K562 (cell line): ENCODE results near the gene CBFA2T3. TPM values are rescaled to one million over a fixed set of nuclear protein-coding genes. Genes with fewer than 3 reads are reported as not detected.

ENCODE experiments used
- FOXK1 ChIP-seq: sonication (generic); formaldehyde crosslinking; IDR thresholded peaks from 2 replicates; pipeline ENCODE4 v1.8.0; 2022; ENCODE audit warnings: missing genetic modification reagents, mild to moderate bottlenecking, borderline replicate concordance
- MYNN ChIP-seq, 2 experiments: sonication (generic); formaldehyde crosslinking in 1 of 2; IDR thresholded peaks; 2 replicates each; pipeline versions ENCODE4 v1.5.0 to v1.6.1; 2016 to 2020; ENCODE audit warnings: antibody characterized with exemption in 1 of 2, missing genetic modification reagents in 1 of 2
- SMAD1 ChIP-seq: fragments of 150-350 bp; IDR thresholded peaks from 2 replicates; pipeline ENCODE4 v1.6.1; 2014; ENCODE audit warnings: low read length, low read depth; ENCODE audit not compliant: partially characterized antibody
- SRSF3 ChIP-seq: fragments of 200-400 bp; formaldehyde crosslinking; IDR thresholded peaks from 2 replicates; pipeline ENCODE4 v1.6.1; 2016; ENCODE audit warnings: mild to moderate bottlenecking, low read length, moderate library complexity; ENCODE audit not compliant: insufficient read depth
- ZMIZ1 ChIP-seq, 2 experiments: fragments of 150-350 bp in 1 of 2; IDR thresholded peaks; 2 replicates each; pipeline ENCODE4 v1.6.1; 2012 to 2016; ENCODE audit warnings: low read depth in 2 of 2, low read length in 2 of 2, mild to moderate bottlenecking in 1 of 2, moderate library complexity in 1 of 2
- ZNF311 ChIP-seq: fragments of 250-450 bp; sonication (Bioruptor Pico); IDR thresholded peaks from 2 replicates; pipeline ENCODE4 v1.4.0; 2020; ENCODE audit warnings: mild to moderate bottlenecking, moderate library complexity
- ZNF583 ChIP-seq: fragments of 250-450 bp; sonication (Bioruptor Pico); IDR thresholded peaks from 2 replicates; pipeline ENCODE4 v1.4.0; 2020
- polyA plus RNA-seq, 8 experiments: library from polyadenylated mRNA; depleted of rRNA in 4 of 8; stranded (reverse) in 5 of 8; unstranded in 3 of 8; fragments of >200 nt; fragmentation: Nextera tagmentation in 2 of 8; fragmentation: Illumina TruSeq in 1 of 8; extraction: Ambion mirVana in 2 of 8; extraction: Trizol in 1 of 8; gene quantifications; 2 replicates each; pipeline versions ENCODE4 v1.2.1 to v1.2.3, GENCODE V29; 2011 to 2014; ENCODE audit warnings: inconsistent platforms in 1 of 8, missing spikeins in 1 of 8
- total RNA-seq, 7 experiments: library from RNA; depleted of rRNA in 6 of 7; stranded (reverse); fragments of >200 nt in 6 of 7; fragmentation: Illumina TruSeq in 2 of 7; extraction: Trizol in 2 of 7; gene quantifications; 2 replicates each; pipeline versions ENCODE4 v1.2.1 to v1.2.3, GENCODE V29; 2011 to 2021; ENCODE audit warnings: low replicate concordance in 1 of 7
- TF ChIP-seq, protein P1 (sequence below), 2 experiments: fragments of 450-650 bp; conservative IDR thresholded peaks; 2 replicates each; pipeline ENCODE4 v1.6.1; 2017; ENCODE audit warnings: mild to moderate bottlenecking in 2 of 2, moderate library complexity in 2 of 2
- TF ChIP-seq, protein P2 (sequence below): fragments of 450-650 bp; IDR thresholded peaks from 2 replicates; pipeline ENCODE4 v1.6.1; 2016; ENCODE audit warnings: mild to moderate bottlenecking, moderate library complexity

CBFA2T3 gene
- total and polyA plus RNA-seq, 9 of the 15 experiments (the other 6 are each of a cell fraction or from before 2014, with no cell fraction given): 2.3 to 145 (median 6.7) TPM

DNA sequence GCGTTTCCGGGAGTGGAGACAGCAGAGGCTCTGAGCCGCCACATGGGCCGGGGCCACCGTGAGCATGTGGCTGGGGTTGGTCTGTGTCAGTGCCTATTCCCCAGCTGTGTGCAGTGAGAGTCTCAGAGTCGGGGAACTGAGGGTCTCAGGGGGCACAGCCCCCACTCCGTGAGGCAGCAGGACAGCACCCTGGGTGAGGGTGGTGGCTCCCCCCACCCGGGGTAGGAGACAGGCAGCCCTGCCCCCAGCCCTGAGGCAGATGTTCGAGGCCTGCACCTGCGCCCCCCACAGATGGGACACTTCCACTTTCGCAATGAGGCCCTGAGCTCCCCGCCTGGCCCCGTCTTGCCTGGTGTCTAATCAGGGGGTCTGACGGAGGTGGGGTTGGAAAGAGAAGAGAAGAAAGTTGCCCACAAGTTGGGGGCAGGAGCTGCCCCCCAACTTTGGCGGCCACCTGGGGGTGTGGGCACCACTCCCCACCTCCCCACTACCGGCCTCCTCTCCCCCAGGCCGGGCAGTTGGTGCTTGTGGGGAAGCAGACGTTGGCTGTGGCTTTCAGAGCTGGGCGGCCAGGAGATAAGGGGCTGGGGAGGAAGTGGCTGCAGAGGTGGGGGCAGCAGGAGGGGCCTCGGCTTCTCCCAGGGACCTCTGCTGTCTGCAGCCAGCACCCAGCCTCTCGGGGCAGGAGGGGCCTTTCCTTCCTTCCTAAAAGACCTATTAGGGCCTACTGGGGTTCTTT lies 1.8 kb upstream of the CBFA2T3 start (continued):
- TF ChIP-seq, protein P1, sequence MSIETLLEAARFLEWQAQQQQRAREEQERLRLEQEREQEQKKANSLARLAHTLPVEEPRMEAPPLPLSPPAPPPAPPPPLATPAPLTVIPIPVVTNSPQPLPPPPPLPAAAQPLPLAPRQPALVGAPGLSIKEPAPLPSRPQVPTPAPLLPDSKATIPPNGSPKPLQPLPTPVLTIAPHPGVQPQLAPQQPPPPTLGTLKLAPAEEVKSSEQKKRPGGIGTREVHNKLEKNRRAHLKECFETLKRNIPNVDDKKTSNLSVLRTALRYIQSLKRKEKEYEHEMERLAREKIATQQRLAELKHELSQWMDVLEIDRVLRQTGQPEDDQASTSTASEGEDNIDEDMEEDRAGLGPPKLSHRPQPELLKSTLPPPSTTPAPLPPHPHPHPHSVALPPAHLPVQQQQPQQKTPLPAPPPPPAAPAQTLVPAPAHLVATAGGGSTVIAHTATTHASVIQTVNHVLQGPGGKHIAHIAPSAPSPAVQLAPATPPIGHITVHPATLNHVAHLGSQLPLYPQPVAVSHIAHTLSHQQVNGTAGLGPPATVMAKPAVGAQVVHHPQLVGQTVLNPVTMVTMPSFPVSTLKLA (conservative IDR thresholded peaks at IDR 0.05): peak; percentile 57 to 79
- TF ChIP-seq ZNF583 (peak; percentile 62), SMAD1 (peak; percentile 84), SRSF3 (no peak), FOXK1 (no peak), ZNF311 (CRISPR knock-in tag) (peak; percentile 81; the same call in 1 of the 2 replicates), ZMIZ1 (IDR thresholded peaks at IDR 0.05; ENCODE audit: low read depth in 2 of 2, low read length in 2 of 2) (peak in 1 of 2 experiments; percentile 92; a peak in 2 of 4 replicates), MYNN (IDR thresholded peaks at IDR 0.05) (peak; percentile 94), MYNN (CRISPR knock-in tag; IDR thresholded peaks at IDR 0.05) (no peak)
- TF ChIP-seq, protein P2, sequence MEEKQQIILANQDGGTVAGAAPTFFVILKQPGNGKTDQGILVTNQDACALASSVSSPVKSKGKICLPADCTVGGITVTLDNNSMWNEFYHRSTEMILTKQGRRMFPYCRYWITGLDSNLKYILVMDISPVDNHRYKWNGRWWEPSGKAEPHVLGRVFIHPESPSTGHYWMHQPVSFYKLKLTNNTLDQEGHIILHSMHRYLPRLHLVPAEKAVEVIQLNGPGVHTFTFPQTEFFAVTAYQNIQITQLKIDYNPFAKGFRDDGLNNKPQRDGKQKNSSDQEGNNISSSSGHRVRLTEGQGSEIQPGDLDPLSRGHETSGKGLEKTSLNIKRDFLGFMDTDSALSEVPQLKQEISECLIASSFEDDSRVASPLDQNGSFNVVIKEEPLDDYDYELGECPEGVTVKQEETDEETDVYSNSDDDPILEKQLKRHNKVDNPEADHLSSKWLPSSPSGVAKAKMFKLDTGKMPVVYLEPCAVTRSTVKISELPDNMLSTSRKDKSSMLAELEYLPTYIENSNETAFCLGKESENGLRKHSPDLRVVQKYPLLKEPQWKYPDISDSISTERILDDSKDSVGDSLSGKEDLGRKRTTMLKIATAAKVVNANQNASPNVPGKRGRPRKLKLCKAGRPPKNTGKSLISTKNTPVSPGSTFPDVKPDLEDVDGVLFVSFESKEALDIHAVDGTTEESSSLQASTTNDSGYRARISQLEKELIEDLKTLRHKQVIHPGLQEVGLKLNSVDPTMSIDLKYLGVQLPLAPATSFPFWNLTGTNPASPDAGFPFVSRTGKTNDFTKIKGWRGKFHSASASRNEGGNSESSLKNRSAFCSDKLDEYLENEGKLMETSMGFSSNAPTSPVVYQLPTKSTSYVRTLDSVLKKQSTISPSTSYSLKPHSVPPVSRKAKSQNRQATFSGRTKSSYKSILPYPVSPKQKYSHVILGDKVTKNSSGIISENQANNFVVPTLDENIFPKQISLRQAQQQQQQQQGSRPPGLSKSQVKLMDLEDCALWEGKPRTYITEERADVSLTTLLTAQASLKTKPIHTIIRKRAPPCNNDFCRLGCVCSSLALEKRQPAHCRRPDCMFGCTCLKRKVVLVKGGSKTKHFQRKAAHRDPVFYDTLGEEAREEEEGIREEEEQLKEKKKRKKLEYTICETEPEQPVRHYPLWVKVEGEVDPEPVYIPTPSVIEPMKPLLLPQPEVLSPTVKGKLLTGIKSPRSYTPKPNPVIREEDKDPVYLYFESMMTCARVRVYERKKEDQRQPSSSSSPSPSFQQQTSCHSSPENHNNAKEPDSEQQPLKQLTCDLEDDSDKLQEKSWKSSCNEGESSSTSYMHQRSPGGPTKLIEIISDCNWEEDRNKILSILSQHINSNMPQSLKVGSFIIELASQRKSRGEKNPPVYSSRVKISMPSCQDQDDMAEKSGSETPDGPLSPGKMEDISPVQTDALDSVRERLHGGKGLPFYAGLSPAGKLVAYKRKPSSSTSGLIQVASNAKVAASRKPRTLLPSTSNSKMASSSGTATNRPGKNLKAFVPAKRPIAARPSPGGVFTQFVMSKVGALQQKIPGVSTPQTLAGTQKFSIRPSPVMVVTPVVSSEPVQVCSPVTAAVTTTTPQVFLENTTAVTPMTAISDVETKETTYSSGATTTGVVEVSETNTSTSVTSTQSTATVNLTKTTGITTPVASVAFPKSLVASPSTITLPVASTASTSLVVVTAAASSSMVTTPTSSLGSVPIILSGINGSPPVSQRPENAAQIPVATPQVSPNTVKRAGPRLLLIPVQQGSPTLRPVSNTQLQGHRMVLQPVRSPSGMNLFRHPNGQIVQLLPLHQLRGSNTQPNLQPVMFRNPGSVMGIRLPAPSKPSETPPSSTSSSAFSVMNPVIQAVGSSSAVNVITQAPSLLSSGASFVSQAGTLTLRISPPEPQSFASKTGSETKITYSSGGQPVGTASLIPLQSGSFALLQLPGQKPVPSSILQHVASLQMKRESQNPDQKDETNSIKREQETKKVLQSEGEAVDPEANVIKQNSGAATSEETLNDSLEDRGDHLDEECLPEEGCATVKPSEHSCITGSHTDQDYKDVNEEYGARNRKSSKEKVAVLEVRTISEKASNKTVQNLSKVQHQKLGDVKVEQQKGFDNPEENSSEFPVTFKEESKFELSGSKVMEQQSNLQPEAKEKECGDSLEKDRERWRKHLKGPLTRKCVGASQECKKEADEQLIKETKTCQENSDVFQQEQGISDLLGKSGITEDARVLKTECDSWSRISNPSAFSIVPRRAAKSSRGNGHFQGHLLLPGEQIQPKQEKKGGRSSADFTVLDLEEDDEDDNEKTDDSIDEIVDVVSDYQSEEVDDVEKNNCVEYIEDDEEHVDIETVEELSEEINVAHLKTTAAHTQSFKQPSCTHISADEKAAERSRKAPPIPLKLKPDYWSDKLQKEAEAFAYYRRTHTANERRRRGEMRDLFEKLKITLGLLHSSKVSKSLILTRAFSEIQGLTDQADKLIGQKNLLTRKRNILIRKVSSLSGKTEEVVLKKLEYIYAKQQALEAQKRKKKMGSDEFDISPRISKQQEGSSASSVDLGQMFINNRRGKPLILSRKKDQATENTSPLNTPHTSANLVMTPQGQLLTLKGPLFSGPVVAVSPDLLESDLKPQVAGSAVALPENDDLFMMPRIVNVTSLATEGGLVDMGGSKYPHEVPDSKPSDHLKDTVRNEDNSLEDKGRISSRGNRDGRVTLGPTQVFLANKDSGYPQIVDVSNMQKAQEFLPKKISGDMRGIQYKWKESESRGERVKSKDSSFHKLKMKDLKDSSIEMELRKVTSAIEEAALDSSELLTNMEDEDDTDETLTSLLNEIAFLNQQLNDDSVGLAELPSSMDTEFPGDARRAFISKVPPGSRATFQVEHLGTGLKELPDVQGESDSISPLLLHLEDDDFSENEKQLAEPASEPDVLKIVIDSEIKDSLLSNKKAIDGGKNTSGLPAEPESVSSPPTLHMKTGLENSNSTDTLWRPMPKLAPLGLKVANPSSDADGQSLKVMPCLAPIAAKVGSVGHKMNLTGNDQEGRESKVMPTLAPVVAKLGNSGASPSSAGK: peak; percentile 95
